HG03469 (cell line): ENCODE results near the gene CAPN2.

Experiments used
- ATAC-seq: cut with Tn5 transposase; IDR thresholded peaks from one replicate; pipeline ENCODE4 v1.9.1; 2021; ENCODE audit warnings: mild to moderate bottlenecking, moderate library complexity, moderate number of reproducible peaks; ENCODE audit not compliant: unreplicated experiment

The CAPN2 gene

DNA sequence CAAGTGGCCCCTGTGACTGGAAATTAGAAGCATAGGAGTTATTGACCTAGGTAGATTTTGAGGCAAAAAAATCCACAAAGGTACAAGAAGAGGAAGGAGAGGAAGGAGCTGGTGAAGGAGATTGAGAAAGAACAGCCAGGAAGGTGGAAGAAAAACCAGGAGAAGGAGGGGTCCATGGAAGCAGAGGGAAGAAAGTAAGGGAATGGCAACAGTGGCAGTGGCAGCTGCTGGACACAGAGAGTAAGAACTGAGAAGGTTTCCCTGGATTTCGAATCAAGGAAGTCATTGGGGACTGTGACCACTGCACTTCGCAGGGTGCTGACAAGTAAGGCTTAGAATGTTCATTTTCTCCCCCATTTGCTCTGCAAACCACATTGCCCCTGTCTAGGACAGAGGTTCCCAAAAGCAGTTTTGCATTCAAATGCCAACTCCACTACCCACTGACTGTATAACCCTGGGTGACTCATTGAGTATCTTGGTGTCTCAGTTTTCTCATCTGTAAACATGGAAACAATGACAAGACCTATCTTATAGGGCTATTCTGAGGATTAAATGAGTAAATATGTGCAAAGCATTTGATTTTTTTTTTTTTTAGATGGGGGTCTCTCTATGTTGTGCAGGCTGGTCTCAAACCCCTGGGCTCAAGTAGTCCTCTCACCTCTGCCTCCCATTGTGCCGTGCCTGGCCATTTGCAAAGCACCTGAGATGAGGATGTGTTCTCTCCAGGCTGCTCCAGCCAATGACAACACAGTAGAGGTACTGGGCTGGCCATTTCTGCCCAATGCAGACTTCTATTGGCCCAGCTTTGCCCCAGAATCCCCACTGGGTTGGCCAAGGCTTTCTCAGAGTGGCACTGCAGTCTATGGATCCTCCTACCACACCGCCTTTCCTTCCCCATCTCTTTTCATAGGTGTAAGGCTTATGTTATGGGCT lies 9.3 kb upstream of the CAPN2 start:
- no peak for ATAC-seq

- no peak for ATAC-seq
These were observed 8.7 kb upstream of the CAPN2 start for GRCh38 chr1:223703668-223704013.

DNA sequence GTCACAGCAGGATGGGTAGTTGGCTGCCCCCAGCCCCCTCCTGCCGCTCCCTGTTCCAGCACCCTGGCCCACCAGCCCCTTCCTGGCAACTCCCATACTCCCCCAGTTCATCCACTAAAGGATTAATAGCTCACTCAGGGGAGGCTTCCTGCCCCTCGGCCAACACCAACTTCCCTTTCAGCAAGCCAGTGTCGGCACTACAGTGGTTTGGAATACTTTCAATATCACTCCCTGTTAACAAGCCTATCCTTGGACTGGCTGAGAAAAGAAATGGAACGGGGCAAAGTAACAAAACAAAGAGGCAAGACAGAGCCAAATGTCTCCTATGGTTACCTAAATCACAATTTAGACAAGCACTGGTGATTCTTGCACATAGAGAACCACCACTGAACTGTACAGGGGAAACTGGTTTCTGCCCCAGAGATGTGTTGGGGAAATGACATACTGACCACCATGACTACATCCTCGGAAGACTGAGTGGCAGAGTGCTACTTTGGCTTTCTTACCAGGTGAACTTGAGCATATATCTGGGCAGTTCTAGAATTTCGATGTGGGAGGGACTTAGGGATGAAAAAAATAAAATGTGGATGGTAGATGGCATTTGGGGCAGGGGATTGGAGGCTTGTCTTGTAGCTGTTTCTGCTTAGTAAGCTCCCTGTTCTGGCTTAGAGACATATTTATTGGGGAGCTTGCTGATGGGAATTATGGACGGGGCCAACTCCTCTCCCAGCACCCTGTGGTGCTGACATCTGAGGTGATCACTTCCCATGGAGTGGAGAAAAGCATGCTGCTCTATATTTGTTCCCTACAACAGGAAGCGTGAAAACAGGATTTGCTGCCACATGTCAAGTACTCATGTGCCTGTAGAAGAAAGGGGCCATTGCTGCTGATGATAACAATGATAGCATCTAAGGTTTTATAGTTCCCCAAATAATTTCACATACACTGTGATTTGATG lies 7.1 kb upstream of the CAPN2 start:
- no peak for ATAC-seq

GRCh38 chr1:223706077-223706973 lies 6.0 kb upstream of the CAPN2 start:
- no peak for ATAC-seq

DNA sequence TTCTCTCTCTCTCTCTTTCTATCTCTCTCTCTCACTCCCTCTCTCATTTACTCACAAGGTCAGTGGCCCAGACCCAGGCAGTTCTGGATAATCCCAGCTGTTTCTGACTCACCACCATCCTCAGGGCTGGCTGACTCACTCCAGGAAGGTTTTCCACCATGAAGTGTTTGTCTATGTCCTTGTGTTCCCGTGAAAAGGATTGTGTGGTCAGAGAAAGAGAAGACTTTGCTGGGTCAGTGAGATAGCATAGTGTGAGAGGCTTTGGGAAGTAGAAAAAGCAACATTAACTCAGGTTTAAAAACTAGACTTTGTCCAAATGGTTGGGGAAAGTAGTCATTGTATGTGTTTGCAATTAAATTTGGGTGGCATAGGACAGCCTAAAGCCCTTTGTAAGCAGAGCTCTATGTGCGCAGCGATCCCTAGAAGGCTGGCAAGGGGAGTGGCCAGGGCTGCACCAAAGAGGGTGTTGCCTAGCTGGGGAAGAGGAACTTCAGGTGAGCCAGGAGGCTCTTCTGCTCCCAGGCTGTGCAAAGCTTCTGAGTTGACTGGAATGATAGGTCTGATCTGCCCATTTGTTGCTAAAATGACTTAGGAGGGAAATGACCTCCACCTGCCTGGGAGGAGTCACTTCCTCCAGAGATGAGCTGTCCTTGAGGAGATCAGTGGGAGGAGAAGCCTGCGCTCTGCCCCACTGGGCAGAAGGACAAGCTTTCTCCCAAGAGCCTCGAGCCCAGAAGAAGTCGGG lies 4.9 kb upstream of the CAPN2 start:
- no peak for ATAC-seq

GRCh38 chr1:223708001-223708359 lies 4.4 kb upstream of the CAPN2 start:
- no peak for ATAC-seq

DNA sequence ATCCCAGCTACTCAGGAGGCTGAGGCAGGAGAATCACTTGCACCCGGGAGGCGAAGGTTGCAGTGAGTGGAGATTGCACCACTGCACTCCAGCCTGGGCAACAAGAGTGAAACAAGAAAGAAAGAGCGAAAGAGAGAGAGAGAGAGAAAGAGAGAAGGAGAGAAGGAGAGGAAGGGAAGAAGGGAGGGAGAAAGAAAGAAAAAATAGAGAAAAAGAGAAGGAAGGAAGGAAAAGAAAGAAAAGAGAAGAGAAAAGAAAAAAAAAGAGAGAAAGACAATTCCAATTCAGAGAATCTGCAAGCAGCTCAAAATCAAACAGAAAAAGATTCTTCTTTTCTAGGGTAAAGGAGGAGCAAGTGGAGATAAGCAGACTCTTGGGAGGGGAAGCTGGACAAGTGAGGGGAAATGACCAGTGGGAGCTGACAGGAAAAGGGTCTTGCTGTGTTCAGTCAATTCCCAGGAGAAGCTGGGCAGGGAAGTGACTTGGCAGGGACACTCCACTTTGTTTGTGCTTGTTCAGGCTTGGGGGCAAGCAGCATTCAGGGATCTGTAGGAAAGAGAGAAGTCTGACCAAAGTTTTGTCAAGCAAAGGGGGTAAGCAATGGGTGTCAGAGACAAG lies 3.6 kb upstream of the CAPN2 start:
- ATAC-seq: no peak

GRCh38 chr1:223709598-223709997 lies 2.7 kb upstream of the CAPN2 start:
- ATAC-seq: no peak

DNA sequence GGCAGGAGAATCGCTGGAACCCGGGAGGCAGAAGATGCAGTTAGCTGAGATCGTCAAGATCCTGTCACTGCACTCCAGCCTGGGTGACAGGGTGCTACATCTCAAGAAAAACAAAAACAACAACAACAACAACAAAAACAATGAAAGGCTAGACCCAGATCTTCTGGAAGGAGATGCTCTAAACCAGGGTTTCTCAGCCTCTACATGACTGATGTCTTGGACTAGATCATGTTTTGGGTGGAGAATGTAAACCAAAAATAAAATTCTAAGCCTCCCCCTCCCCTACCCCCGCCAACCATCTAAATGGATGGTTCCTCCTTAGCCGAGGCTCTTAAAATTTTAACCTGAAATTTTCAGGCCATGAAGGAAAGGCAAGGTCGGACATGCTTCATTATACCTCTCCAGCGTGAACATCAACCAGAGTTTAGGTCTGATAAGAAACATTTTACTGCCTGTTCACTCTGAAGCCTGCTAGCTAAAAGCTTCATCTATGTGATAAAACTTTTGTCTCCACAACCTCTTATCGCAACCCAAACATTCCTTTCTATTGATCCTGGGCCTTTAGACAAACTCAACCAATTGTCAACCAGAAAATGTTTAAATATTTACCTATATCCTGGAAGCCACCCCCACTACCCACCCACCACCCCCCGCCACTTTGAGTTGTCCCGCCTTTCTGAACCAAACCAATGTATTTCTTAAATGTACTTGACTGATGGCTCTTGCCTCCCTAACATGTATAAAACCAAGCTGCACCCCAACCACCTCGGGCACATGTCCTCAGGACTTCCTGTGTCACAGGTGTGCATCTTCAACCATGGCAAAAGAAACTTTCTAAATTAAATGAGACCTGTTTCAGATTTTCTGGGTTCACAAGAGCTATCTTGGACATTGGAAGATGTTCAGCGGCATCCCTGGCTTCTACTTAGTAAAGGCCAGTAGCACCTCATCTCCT lies 1.9 kb upstream of the CAPN2 start:
- ATAC-seq: no peak

DNA sequence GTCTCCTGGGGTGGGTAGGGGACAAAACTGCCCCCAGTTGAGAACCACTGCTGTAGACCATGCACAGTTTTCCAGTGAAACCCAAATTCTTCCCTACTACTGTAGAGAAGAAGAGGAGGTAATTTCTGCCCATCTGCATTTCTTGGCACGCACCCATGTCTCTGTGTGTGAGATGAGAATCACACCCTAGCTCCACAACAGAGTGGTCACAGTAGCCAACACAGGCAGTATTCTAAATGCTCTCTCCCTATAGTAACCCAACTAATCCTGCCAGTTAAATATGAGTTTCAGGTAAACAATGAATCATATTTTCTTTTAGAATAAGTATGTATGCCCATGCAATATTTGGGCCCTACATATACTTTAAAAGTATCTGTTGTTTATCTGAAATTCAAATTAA lies 1.2 kb upstream of the CAPN2 start:
- ATAC-seq: no peak

DNA sequence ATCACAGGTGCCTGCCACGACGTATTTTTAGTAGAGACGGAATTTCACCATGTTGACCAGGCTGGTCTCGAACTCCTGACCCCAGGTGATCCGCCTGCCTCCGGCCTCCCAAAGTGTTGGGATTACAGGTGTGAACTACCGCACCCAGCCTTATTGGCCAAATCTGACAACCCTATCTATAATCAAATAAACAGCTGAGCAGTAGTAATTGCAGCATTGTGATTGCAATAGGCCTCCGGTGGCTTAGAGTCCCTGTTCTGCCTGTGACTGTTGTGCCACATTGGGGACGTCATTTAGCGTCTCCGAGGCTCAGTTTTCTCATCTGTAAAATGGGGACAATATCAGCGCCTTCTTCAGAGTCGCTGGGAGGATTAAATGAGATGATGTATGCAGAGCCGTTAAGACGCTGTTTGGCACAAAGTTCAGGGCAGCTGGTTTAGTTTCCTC lies 569 bp upstream of the CAPN2 start:
- ATAC-seq: no peak

GRCh38 chr1:223712850-223713474 lies 623 bp downstream of the CAPN2 start:
- ATAC-seq: peak; percentile 9

DNA sequence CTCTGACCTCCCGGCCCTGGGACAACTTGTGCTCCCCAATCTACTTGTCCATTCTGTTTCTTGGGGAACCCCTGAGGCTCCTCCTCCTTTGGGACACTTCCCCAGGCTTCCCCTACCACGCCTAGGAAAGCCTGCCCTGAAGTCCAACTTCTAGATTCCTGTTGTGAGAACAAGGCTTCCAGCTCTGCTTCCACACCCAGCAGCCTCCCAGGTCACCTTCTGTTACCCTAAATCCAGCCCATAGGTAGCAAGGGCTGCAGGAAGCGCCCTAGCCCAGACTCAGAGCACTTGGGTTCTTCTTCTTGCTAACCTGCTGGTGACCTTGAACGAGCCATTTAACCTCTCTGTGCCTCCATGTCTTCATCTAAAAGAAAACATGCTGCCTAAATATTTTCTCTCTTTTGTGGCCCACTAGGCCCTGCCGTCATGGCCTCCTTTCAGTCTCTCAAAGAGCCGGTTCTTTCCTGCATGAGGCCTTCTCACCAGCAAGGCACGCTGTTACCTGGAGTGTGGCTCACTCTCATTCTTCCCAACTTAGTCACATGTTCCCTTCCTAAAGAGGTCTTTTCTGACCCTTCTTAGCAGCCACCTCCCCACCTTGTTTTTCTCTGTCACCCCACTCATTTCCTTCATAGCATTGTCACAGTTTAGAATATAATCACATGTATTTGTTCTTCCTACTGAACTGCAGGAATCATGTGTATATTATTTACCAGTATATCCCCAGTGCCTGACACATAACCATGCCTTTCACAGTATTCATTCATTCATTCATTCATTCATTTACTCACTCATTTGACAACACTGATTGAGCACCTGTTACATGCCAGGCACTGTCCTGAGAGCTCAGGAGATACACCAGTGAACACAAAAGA lies 1.4 kb downstream of the CAPN2 start:
- no peak for ATAC-seq

- no peak for ATAC-seq
These were observed 2.0 kb downstream of the CAPN2 start for GRCh38 chr1:223714421-223714724.

GRCh38 chr1:223714849-223715603 lies 2.7 kb downstream of the CAPN2 start:
- ATAC-seq: no peak

DNA sequence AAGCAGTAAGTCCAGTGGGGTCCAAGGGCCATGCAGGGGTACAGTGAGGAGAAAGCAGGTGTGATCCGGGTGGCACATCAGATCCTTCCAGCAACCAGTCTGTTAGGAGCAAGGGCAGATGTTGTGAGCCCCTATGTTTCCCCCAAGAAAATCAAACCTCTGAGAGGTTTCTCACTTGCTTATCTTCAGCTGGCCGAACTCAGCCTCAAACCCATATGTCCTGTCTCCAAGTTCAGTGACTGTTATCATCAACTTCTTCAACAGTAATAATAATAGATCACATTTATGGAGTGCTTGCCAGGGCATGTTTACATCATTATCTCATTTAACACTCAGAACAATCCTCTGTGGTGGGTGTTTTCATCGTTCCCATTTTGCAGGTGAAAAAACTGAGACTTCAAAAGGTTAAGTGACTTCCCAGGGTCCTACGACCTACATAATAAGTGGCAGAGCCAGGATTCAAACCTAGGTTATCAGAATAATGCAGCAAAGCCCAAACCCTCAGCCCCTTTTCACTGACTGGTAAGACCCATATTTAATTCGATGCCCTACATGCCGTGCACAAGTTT lies 3.3 kb downstream of the CAPN2 start:
- no peak for ATAC-seq
